BLaER1 (cell line): ENCODE measurements around the gene S100A6.
A peak's percentile ranks its signal among the peaks of the same experiment; 100 is the strongest.

Experiments
- H3K27ac ChIP-seq: shearing (Covaris generic); formaldehyde crosslinking; 2 replicates; pipeline ENCODE4 v1.8.1; 2022
- H3K27me3 ChIP-seq: shearing (Covaris generic); formaldehyde crosslinking; 2 replicates; pipeline ENCODE4 v1.8.1; 2022
- H3K36me3 ChIP-seq: shearing (Covaris generic); formaldehyde crosslinking; 2 replicates; pipeline ENCODE4 v1.8.1; 2022
- H3K4me1 ChIP-seq: shearing (Covaris generic); formaldehyde crosslinking; 2 replicates; pipeline ENCODE4 v1.8.1; 2022
- H3K4me2 ChIP-seq: shearing (Covaris generic); formaldehyde crosslinking; 2 replicates; pipeline ENCODE4 v1.8.1; 2022
- H3K4me3 ChIP-seq: shearing (Covaris generic); formaldehyde crosslinking; 2 replicates; pipeline ENCODE4 v1.8.1; 2022
- H3K9ac ChIP-seq: shearing (Covaris generic); formaldehyde crosslinking; 2 replicates; pipeline ENCODE4 v1.8.1; 2022
- H3K9me3 ChIP-seq: shearing (Covaris generic); formaldehyde crosslinking; 2 replicates; pipeline ENCODE4 v1.8.1; 2022
- H4K20me1 ChIP-seq: shearing (Covaris generic); formaldehyde crosslinking; 2 replicates; pipeline ENCODE4 v1.8.1; 2022
- Cebpa-rat ChIP-seq: shearing (Covaris generic); IDR thresholded peaks from 2 replicates; pipeline ENCODE4 v1.8.1; 2022

S100A6 gene

DNA sequence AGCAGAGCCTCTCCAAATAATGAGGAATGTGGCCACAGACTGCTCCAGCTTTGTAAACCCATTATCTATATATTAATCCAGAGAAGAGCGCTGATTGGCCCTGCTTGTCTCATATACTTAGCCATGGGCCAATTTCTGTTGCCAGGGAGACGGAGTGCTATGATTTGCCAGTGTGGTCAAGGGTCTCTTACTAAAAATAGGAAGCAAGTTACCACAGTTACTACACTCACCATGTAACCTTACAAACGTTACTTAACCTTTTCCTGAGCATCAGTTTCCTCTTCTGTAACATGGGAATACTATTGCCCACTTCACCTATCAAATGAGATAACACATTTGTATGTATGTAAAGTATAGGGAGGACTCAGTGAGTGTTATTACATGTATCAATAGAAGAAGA is 37.6 kb upstream of the S100A6 start:
- Histone ChIP-seq H3K4me3 (no peak overlapping the region), H3K27ac (no peak overlapping the region), H3K4me2 (peak overlapping the region; percentile 71)

DNA sequence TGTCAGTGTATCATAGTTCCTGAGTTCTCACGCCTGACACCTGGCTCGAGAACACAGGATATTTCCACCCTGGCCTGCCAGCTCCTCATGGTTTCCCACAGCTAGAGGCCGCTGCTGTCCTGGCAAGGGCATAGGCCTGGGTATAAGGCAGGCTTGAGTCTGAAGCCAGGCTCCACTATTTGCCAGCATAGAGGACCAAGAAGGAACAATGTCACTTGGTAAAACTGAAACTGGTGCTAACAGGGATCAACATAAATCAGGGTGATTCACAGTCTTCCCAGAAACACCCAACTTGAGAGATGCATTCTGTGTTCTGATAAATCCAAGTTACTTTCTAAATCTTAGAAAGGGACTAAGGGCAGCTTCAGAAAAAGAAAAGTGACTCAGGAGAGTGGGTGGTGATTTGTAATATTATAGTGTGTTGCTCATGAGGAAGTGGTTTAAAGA is 36.8 kb upstream of the S100A6 start:
- peak overlapping the region; percentile 71 for H3K4me2 ChIP-seq
- H3K4me3 ChIP-seq = no peak overlapping the region
- H3K36me3 ChIP-seq = no peaks in the 10 kb centered on the region
- TF ChIP-seq Cebpa-rat = no peak
- H3K4me1 ChIP-seq = peaks cover 46% of the 10 kb centered on the region
- H3K27ac ChIP-seq = no peak overlapping the region
- H3K9me3 ChIP-seq = peaks cover 6% of the 10 kb centered on the region
- H3K9ac ChIP-seq = no peak overlapping the region
- H3K27me3 ChIP-seq = no peaks in the 10 kb centered on the region
- no peaks in the 10 kb centered on the region for H4K20me1 ChIP-seq

More for the DNA sequence above, 37.6 kb upstream of the S100A6 start:
- no peaks in the 10 kb centered on the region for H4K20me1 ChIP-seq
- H3K4me1 ChIP-seq = peaks cover 38% of the 10 kb centered on the region
- no peak for TF ChIP-seq Cebpa-rat
- H3K27me3 ChIP-seq = no peaks in the 10 kb centered on the region
- peaks cover 6% of the 10 kb centered on the region for H3K9me3 ChIP-seq
- H3K36me3 ChIP-seq = no peaks in the 10 kb centered on the region
- no peak overlapping the region for H3K9ac ChIP-seq

DNA sequence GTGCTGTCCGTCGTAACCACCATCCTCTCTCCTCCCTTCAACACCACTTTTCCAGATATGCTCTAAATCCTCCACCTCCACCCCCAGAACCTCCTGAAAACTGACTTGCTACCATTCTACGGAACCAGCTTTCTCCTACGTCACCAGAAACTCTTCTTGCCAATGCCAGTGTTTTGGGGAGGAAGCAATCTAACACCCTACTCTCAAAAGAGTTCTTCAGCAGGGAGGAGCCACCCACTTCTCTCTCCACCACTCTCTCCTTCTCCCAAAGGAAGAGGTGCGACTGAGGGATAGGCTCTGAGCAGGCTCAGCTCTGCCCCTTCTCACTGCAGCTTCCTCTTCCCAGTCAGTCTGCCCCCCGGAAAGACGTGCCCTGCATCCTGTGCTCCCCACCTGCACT is 35.9 kb upstream of the S100A6 start:
- no peaks in the 10 kb centered on the region for H3K36me3 ChIP-seq
- no peak for TF ChIP-seq Cebpa-rat
- no peak overlapping the region for H3K27ac ChIP-seq
- H3K27me3 ChIP-seq = no peaks in the 10 kb centered on the region
- H3K4me3 ChIP-seq = no peak overlapping the region
- no peak overlapping the region for H3K4me2 ChIP-seq
- H3K9me3 ChIP-seq = peaks cover 6% of the 10 kb centered on the region
- H4K20me1 ChIP-seq = no peaks in the 10 kb centered on the region
- peaks cover 48% of the 10 kb centered on the region for H3K4me1 ChIP-seq
- no peak overlapping the region for H3K9ac ChIP-seq

DNA sequence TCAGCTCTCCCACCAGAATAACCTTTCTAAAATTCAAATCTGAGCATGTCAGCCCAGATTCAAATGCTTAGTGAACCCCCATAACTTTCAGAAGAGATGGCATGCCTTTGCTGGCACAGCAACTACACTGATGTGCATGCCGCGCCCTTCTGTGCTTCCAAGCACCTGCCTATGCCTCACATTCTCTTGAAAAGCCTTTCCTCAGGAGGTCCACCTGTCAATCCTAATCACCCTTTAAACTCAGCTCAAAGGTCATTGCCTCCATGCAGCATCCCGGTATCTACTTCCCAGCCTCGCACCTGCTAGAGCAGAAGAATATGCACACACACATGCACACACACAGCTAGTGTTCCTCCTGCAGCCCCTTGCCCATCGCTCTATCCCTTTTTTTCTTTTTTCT is 35.1 kb upstream of the S100A6 start:
- no peaks in the 10 kb centered on the region for H3K27me3 ChIP-seq
- H3K27ac ChIP-seq = no peak overlapping the region
- H3K4me3 ChIP-seq = no peak overlapping the region
- H3K4me2 ChIP-seq = no peak overlapping the region
- H3K36me3 ChIP-seq = no peaks in the 10 kb centered on the region
- no peak overlapping the region for H3K9ac ChIP-seq
- peaks cover 6% of the 10 kb centered on the region for H3K9me3 ChIP-seq
- no peak for TF ChIP-seq Cebpa-rat
- no peaks in the 10 kb centered on the region for H4K20me1 ChIP-seq
- H3K4me1 ChIP-seq = peaks cover 54% of the 10 kb centered on the region

DNA sequence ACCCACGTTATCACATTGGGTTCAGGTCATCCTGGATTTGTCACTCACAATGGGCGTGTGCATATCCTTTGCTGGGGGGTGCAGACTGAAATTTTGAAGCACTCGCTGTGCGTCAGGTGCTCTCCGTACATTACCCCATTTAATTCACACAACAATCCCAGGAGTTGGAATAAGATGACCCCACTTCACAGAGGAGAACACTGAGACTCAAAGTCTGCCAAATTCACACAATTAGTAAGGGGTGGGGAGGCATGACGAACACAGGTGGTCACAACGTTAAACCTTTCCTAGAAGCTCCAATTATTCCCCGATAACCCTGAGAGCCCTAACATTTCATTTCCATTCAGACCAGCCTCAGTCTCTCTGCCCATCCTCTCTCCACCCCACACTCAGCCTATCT is 33.7 kb upstream of the S100A6 start:
- Histone ChIP-seq H3K4me3 (no peak overlapping the region), H3K4me1 (peaks cover 66% of the 10 kb centered on the region), H3K9me3 (no peaks in the 10 kb centered on the region), H3K4me2 (no peak overlapping the region), H3K9ac (no peak overlapping the region), H3K27ac (no peak overlapping the region), H3K36me3 (no peaks in the 10 kb centered on the region), H3K27me3 (no peaks in the 10 kb centered on the region), H4K20me1 (no peaks in the 10 kb centered on the region)
- no peak for TF ChIP-seq Cebpa-rat

DNA sequence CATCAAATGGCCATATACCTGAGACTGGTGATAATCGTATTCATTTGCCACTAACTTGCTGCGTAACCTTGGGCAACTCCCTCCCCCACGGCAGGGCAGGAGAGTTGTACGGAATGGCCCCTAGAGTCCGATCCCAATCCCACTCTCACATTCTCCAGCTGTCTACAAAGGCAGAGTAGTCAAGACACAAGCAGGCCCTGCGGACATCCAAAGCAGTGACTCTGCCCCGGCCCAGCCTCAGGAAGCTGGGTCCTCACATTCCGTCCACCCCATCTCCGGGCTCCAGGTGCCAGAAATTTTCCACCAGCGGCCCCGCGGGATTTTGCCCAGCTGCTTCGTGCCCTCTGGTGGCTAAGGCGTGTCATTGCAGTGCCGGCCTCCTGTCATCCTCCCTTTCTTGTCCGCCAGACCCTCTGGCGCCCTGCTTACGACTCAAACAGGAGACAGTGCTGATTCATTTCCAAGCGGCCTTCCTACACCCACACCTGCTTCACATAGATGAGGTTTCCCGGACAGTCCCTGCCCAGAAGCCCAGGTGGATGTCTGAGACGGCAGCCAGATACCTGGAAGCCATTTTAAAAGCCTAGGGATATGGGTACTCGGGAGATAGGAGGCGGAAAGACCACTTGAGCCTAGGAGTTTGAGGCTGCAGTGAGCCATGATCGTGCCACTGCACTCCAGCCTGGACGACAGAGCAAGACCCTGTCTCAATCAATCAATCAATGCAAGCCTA is 32.7 kb upstream of the S100A6 start:
- no peaks in the 10 kb centered on the region for H3K36me3 ChIP-seq
- no peaks in the 10 kb centered on the region for H3K27me3 ChIP-seq
- no peaks in the 10 kb centered on the region for H3K9me3 ChIP-seq
- H3K4me3 ChIP-seq = peak overlapping the region; percentile 61
- TF ChIP-seq Cebpa-rat = no peak
- peaks cover 68% of the 10 kb centered on the region for H3K4me1 ChIP-seq
- peak overlapping the region; percentile 100 for H3K4me2 ChIP-seq
- H3K9ac ChIP-seq = peak overlapping the region; percentile 76
- H4K20me1 ChIP-seq = no peaks in the 10 kb centered on the region
- H3K27ac ChIP-seq = peak overlapping the region; percentile 87

DNA sequence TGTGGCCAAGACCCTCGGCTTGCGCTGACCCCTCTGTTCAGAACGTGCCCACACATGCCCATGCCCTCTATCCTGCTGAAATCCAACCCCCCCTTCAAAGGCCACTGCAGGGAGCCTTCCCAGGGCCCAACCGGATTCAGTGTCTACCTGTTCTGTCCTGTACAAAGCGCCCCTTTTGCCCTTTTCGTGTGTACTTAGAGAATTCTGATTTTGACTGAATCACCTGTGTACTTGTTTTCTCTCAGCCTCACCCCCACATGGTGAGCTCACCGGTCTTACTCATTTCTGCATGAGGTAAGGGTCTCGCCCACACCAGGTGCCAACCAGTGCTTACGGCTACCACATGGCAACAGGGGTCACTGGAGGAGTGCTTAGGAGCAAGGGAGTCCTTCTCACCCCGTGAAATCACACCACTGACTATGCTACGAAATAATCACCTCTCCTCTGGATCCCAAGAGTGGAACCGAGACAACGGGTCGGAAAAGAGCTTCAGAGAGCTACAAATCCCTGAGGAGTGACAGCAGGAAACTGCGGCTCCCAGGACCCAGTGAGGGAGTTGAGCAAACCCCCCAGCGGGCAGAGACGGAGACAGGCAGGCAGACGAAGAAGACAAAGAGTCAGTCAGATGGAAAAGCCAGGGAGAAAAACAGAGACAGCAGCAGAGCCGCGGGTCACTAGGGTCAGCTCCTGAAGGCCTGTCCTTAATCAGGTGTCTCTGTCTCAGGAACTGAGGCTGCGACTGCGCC is 32.0 kb upstream of the S100A6 start:
- Histone ChIP-seq H3K9me3 (no peaks in the 10 kb centered on the region), H3K27me3 (no peaks in the 10 kb centered on the region), H4K20me1 (no peaks in the 10 kb centered on the region), H3K4me3 (peak overlapping the region; percentile 61), H3K27ac (peak overlapping the region; percentile 87), H3K4me2 (peak overlapping the region; percentile 100), H3K4me1 (peaks cover 63% of the 10 kb centered on the region), H3K9ac (peak overlapping the region; percentile 76), H3K36me3 (no peaks in the 10 kb centered on the region)
- peak; percentile 42; the same call in 1 of the 2 replicates for TF ChIP-seq Cebpa-rat

DNA sequence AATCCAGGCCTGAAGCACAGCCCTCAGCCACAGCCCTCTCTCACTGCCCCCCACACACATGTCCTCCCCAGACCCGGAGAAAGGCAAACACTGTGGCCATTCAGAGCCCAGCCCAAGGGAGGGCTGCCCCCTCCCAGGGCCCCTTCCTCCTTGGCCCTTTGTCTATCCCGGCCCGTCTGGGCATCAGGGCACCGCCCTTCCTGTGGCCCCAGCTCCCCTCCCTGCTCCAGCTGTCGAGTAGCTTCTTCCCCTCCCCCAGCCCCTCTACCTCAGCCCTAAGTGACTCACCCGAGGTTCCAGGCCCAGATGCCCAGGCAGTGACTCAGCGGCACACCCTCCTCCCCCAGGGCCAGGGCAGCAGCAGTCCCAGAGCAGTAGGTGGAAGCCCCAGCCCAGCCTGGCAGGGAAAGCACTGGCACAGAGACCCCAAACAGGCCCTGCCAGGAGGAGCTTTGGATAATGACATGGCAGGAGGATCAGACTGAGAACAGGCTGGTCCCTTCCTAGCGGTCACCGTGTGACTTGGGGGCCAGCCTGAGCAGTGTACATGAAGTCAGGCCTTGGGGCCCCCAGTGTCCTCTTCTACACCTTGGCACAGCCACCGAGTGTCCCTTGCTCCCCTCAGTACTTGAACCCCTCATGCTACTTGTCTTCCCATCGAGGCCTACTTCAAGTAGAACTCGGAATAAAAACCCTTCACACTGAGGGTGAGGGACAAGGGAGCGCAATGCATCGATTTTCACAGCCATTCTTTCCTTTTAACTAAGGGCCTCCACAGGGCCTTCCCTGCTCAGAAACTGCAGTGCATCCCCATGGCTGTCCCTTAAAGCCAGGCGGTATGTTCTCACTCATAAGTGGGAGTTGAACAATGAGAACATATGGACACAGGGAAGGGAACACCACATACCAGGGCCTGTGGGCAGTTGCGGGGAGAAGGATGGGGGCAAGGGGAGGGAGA is 30.9 kb upstream of the S100A6 start:
- Histone ChIP-seq H3K9me3 (no peaks in the 10 kb centered on the region), H3K27ac (peak overlapping the region; percentile 77), H4K20me1 (no peaks in the 10 kb centered on the region), H3K27me3 (no peaks in the 10 kb centered on the region), H3K4me2 (peak overlapping the region; percentile 100), H3K9ac (peak overlapping the region; percentile 53; the same call in 1 of the 2 replicates), H3K4me1 (peaks cover 54% of the 10 kb centered on the region), H3K36me3 (no peaks in the 10 kb centered on the region), H3K4me3 (no peak overlapping the region)
- no peak for TF ChIP-seq Cebpa-rat

DNA sequence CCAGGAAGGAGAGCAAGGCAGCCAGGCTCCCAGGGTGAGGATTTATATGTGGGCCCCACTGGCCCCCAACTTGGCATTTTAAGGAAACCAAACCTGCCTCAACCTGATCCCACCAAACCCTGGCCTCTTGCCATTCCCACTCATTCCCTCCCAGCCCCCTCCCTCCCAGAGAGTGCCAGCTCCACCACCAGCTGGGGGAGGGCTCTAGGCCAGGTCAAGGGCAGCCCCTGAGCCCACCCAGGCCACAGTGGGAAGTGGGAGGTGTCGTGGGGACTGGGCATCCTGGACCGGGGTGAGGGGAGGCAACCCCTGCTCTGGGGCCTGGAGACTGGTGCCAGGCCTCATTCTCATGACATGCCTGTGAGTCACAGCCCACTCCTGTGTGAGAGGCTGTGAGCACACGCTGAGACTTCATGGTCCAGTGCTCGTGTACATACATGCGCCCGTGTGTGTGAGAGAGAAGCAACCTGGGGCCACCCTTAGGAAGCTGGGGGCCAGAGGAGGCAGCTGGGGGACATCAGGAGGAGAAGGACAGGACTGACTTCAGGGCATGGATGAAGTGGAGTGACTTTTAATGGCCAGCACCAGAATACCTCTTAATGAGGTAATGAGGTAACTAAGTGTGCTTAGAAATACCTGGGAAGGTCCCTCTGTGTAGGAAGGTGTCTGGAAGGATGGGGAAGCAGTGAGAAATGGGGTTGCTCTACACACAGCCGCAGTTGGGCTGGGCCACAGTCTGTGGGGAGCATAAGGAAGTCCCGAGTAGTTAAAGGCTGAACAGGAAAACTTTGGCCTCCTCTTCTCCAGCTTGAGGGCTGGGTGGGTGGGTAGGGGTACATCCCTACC is 30.0 kb upstream of the S100A6 start, which contains the start of gene S100A2:
TSS of gene S100A2 (minus strand) at position 316 of the 846 bp plus-strand sequence. CDS start 1,967 bp downstream, outside the sequence.
- Histone ChIP-seq H3K27me3 (no peaks in the 10 kb centered on the region), H3K9ac (peak within 1 kb of the TSS; percentile 53; the same call in 1 of the 2 replicates), H3K9me3 (no peaks in the 10 kb centered on the region), H3K36me3 (no peaks in the 10 kb centered on the region), H3K4me3 (no peak within 1 kb of the TSS), H4K20me1 (no peaks in the 10 kb centered on the region), H3K4me1 (peaks cover 54% of the 10 kb centered on the region), H3K27ac (peak within 1 kb of the TSS; percentile 77), H3K4me2 (peak within 1 kb of the TSS; percentile 100)
- no peak for TF ChIP-seq Cebpa-rat
